NCI-H1694 treated with DMSO at 0.1 percent for 48 hours (cell line): Measurements from ENCODE around the gene METTL21A.

Source experiments
- DNase-seq: peaks from one replicate; lab custom pipeline; 2025; lab: John Stamatoyannopoulos, UW

The METTL21A gene

DNA sequence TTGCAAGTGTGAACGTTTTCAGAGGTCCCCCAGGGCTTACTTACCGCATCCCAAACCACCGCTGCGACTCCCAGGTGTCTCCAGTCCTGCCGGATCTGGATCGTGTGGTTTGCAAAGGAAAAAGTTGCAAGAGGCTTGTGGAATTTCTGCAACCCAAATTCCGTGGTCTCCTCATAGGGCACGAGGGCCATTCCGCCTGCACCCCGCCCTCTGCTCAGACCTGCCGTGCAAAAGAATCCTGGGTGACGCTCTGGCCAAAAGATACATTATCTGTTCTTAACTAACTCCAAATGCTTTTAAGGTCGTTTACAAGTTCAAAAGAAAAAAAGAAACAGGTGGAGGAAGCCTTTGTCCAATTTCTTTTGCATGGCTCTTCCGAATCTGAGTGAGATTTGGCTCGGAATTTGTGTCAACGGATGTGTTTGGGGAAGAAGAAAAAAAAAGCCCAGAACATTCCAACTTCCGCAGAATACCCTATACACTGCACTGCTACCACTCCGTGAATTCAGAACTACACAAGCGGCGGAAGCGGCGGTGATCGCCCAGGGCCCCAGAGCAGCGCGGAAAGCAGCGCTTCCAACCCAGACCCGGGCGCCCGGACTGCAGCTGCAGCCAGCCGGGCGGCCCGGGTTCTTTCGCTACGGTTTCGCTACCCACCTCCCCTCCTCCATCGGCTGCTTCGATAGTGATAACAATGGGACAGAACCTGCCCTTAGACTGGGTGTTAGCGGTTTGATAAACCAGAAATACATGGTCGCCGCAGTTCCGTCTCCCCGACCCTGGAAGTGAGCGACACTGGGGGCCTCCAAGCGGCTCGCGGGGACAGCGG lies 795 bp downstream of the METTL21A start:
- peak; percentile 24 for DNase-seq

DNA sequence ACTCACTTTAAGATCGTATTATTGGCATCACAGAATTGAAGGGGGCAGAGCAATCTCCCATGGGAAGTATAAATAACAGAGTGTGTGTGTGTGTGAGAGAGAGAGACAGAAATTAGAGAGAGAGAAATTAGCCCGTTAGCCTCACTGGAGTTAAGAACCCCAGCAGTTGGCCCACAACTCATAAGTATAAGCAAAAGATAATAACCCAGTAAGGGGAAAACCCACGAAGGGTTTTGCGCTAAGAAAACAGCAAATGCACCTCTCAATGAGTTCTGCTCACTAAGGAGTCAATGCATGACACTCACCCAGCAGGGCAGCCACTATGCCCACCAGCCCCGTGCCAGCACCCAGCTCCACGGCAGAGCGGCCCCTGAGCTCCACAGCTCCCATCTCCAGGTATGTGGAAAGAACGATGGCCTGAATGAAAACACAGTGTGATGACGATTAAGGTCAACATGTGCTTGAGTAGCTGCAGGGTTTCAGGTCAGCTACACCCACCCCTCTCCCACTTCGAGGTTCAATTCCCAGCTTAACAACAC lies 3.6 kb downstream of the METTL21A start:
- no peak for DNase-seq

DNA sequence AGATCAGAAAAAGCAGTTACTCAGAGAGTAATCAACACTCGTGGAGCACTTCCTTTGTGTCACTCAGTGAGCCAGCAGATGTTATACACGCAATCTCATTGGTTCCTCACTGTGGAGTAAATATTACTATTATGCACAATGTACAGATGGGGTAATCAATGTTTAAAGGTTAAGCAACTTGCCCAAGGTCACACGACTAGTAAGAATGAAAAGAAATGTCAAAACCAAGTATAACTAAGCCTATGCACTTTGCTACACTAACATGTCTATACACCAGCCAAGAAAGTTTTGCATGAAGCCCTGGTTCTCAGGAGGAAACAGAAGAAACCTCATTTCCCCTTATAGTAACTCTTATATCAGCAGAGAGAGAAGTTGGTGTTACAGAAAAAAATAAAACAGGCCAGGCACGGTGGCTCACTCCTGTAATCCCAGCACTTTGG lies 5.4 kb downstream of the METTL21A start:
- DNase-seq, result no peak

DNA sequence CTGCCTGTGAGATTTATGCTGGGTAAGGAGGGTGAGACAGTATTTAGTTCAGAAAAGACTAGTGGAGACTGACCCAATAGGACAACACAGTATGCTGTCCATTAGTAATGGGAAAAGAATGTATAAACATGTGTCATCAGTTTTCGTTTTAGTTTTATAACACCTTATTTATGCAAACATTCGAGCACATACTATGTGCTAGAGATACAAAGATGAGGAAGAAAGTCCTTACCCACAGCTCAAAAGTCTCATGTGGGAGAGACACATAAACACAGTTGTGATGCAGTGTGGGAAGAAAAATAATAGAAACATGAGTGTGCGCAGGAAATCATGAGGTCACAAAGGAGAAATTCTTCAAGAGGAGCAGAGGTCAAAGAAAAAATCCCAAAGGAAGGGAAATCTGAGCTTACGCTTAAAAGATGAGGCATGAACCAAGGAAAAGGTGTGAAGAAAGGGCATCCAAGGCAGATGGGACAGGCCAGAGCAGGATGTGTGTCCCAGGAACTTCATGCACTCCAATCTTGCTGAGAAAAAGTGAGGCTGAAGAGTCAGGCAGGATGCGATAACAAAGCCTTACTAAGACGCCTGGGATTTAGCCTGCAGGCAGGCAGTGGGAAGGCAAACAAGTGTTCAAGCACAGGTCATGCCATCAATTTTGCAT lies 8.1 kb downstream of the METTL21A start:
- no peak for DNase-seq

DNA sequence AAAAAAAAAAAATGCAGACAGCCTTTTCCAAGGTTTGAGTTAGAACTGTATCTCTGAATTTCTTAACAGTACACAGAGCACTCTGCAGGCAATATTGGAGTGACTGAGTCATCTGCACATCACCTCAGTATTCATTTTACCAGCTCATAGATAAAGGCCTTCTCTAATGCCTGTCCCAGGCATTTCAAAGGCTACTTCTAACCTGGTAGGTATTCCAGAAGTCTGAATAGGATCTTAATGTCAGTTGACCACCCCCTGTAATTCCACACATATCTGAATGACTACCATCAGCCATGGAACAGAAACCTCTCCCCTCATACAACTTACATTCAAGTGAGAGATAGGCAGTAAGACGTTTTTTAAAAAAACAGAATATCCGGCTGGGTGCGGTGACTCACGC lies 9.0 kb downstream of the METTL21A start:
- DNase-seq, result no peak

DNA sequence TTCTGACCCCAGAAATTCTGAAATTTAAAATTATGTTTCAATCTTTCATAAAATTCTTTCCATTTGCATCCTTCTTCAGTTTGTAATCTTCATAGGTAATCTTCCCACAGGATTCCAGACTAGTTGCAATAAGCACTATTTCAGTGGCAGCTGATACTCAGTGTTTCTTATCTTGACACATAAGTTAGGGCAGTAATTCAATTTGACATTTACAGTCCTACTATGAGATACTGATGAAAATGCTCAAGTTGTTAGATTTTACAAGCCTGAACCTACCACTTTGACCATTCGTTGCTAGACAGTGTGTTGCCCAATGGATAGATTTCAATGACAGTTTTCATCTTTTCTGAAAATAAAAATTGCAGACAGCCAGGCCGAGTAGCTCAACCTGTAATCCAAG lies 10.4 kb downstream of the METTL21A start:
- no peak for DNase-seq

DNA sequence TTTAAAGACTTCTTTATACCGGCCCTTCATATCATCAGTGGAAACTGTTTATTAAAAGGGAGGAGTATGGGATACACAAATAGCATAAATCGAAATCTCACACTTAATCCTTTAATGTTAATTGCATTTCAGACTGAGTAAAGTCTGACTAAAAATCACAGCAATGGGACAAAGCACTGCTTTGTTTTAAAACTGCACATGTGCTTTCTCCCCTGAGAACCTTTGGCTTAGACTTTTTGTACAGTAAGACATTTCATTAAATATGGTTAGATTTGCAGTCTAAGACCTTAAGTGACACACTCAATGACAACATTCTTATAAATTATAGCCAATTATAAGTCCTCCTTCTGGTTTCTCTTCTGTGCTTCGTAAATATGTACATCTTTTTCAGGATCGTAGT lies 12.5 kb downstream of the METTL21A start:
- DNase-seq, result no peak

DNA sequence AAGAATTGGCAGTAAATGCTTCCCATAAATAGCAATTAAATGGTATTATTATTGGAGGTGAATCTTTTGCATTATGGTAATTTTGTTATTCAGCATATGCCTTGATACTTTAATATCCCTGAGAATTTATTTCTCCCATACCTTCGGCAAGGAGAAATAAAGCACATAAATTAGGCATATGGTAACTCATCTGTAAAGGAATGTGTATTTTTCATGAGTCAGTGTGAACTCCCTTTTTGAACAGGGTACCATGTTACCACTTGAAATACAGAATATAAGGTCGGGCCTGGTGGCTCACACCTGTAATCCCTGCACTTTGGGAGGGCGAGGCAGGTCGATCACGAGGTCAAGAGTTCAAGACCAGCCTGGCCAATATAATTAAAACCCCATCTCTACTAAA lies 18.4 kb downstream of the METTL21A start:
- no peak for DNase-seq

DNA sequence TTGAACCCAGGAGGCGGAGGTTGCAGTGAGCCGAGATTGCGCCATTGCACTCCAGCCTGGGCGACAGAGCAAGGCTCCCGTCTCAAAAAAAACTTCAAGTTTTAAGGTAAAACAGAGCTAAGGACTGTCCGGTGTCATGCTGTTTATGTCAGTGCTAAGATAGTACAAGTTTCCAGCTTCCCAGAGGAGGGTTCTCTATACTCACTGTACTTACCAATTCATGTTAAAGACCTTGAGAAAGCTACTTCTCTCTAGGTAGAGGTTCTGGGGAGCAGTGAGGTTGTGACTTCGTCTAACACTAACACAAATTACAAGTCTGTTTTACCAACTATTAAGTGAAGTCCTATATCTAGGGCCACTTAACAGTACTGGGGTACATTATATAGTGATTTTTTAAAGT lies 18.8 kb downstream of the METTL21A start:
- no peak for DNase-seq

DNA sequence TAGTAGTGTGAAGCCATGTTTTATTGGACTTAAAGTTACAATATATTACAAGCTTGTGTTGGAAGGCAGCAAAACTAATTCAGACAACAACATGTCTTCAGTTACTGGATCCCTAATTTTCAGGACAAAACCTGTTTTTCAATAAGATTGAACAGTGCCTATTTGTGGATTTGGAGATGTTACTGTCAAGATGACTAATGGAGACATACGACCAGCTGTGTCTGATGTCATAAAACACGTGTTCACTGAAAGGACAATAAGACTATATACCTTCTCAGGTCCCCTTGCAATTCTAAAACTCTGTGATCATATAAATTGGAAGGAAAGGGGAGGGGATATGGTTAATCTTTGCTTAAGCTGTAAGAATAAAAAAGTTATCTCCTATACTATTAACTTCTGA lies 21.7 kb downstream of the METTL21A start:
- no peak for DNase-seq

DNA sequence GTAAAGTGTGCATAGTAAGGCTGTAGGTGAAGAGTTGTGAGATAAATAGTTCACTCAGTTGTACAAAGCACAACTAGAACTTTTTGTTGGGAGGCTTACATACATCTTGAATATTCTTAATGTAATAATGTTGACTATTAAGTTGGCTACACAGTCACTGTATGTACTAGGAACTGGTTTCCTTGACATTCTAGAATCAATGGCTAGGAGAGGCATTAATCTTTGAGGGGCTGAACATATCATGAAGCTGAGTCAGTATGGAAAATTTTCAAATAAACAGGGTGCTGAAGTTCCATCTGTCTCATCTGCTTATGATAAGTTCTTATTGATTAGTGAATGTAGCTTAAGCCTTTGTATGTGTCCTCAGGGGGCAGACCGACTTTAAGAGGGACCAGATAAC lies 23.4 kb downstream of the METTL21A start:
- no peak for DNase-seq

DNA sequence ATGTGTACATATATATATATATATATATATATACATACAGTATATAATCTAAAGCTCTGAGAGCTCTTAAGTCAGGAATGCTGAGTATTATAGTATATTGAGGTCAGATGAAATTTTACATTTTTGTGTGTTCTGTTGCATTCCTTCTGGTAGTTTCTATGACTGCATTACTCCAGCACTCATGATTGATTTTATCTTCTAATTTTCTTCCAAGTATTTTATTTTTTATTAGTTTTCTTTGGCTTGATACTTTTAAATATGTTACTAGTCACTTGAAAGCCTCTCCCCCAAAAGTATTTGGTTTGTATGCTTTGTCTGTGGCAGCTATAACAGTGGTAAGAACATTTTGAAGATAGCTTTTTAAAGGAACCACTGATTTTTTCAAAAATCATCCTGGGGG lies 25.0 kb downstream of the METTL21A start:
- no peak for DNase-seq

DNA sequence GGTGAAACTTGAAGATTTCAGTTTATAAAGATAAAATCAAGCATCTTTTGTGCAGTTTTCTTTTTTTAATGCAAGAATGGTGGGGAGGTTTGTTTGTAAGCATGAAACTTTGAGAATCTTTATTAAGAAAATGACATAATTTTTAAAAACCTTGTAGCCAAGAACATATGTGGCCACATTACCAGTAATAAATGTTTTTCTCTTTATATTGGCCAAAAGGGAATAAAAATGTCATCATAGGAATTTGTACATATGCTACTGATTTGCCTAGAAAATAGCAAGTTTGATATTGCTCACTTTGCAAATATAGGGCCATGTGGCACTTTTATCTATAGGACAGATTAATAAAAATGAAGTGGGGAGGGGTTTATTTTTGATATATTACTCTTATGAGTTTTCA lies 25.6 kb downstream of the METTL21A start:
- no peak for DNase-seq

DNA sequence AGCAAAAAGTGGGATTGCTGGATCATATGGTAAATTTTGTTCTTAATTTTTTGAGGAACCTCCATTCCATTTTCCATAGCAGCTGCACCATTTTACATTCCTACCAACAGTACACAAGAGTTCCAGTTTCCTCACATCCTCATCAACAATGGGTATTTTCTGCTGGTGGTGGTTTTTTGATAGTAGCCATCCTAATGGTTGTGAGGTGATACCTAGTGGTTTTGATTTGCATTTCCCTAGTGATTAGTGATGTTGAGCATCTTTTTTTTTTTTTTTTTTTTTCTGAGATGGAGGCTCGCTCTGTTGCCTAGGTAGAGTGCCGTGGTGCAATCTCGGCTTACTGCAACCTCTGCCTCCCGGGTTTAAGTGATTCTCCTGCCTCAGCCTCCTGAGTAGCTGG lies 30.5 kb downstream of the METTL21A start:
- DNase-seq, result no peak

DNA sequence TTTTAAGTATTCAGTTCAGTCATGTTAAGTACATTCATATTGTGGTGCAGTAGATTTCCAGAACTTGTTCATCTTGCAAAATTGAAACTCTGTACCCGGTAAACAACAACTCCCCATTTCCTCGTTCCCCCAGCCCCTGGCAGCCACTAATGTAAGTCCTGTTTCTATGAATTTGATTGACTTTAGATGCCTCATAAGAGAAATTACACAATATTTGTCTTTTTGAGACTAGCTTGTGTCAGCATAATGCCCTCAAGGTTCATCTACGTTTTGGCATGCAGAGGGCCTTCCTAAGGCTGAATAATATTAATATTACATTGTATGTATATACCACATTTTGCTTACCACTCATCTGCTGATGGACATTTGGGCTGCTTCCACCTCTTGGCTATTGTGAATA lies 30.9 kb downstream of the METTL21A start:
- no peak for DNase-seq

DNA sequence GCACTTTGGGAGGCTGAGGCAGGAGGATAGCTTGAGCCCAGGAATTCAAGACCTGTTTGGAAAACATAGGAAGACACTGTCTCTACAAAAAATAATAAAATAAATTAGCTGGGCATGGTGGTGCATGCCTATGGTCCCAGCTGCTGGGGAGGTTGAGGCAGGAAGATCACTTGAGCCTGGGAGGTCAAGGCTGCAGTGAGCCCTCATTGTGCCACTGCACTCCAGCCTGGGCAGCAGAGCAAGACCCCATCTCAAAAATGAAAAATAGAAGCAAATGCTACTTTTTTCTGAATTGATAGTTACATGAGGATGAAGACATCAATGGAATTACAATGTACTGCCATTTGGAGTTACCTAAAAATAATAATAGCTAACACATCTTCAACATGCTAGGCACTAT lies 31.9 kb downstream of the METTL21A start:
- no peak for DNase-seq

DNA sequence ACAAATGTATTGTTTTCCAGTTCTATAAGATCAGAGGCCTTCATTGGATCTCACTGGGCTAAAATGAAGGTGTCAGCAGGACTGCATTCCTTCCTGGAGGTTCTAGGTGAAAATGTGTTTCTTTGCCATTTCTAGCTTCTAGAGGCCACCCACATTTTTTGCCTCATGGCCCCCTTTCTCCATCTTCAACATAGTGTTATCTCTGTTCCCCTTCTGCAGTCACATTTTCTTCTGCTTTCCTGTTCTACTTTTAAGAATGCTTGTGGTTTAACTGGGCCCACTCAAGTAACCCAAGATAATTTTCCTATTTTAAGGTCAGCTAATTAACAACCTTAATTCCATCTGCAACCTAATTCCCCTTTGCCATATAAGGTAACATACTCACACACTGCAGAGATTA lies 36.1 kb downstream of the METTL21A start:
- no peak for DNase-seq

DNA sequence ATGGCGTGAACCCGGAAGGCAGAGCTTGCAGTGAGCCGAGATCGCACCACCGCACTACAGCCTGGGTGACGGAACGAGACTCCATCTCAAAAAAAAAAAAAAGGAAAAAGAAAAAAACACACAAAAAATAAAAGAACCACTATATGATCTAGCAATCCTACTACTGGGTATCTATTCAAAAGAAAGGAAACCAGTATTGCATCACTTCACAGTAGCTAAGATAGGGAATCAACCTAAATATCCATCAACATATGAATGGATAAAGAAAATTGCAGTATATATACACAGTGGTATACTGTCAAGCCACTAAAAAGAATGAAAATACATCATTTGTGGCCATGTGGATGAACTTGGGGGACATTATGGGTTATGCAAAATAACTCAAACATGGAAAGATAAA lies 37.9 kb downstream of the METTL21A start:
- DNase-seq, result no peak

DNA sequence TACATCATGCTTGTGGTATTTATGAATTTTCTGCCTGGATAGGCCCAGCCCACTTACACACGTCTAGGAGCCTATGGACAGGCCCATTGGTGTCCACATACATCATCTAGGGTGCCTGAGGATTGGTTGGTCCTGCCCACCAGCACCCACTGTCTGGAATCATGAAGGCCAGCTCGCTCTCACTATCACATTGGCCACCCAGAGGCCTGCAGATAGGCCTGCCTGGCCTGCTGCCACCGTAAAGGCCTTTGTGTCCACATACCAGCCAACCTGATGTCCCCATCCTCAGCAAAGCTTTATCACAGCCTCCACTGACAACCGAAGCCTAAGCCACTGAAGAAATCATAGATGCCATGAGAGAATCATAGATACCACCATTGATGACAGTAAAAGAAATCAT lies 40.2 kb downstream of the METTL21A start:
- DNase-seq, result no peak

DNA sequence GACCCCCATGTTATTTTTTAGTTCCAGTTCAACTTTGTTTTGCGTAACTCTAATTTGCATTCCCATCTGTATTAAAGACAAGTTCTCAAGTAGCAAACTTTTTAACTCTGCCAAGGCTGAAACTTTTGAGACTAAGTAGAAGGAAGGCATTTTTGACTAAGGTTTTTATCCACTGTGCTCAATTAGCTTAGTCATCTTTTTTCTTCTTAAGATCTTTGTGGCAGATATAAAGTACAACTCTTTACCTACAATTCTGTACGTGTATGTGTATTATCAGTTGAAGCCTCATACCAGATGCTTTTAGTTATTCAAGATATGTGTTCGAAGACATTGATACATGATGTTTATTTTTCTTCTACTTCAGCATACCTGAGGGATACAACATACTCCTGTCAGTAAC lies 53.8 kb downstream of the METTL21A start:
- no peak for DNase-seq

DNA sequence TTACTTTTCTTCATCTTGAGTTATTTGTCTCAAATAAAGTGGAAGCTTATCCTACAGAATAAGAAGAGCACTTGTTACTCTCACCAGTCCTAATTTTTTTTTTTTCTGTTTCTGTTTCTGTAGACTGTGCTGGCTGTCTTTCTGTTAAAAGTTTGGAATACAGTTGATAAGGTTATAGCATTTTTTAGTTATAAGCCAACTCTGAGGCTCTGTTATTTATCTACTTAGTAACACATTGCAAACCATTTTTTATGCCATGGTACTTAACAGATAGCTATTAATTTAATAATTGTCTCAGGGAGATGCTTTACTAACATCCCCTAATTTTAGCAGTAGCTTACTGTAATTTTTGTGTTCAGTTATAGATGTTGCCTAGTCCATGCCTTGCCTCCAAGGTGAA lies 57.5 kb downstream of the METTL21A start:
- DNase-seq, result no peak

DNA sequence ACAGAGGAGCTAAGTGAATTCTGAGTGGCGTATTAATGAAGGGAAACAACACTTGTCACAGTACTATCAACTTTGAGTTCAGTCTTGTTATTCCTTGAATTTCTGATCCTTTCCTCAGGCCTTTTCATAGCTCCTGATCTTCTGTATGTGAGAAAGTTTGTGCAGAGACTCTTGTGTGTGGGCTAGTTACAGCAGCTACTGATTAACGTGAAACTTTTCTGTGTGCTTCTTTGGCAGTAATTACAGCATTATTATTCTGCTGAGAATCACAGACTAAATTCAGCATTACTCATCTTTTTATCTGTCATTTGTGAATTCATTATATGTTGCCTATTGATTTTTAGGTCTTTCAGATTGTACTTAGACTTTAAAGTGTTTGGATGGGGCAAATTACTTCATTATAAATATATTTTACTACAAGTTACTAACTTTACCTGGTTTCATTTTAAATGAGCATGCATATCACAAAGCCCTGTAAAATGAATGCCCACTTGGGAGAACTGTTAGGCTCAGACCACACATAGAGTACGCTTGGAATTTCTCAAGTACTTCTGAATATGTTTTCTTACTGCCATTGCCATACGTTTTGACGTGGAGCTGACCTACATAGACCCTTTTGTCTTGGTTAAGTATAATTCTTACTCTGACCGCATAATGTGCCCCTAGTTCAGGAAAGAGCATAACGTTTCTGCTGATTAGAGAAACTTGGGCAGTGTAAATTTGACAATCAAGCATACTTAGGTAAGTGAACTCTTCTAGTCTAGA lies 59.3 kb downstream of the METTL21A start:
- DNase-seq, result no peak
